ENCODE measurements around the gene CD101.

DNA sequence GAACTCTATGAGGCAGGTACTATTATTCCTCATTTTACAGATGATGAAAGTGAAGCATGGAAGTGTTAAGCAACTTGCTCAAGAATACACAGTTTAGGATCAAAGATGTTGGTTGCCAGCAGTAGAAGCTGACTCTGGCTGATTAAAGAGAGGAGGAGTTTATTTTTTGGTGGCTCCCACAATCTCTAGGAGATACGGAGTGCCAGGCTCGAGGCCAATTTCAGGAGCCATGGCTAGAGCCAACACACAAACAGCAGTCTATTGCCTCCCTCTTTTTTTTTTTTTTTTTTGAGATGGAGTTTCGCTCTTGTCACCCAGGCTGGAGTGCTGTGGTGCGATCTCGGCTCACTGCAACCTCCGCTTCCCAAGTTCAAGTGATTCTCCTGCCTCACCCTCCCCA, 78.2 kb downstream of the CD101 start:
- TF ChIP-seq, protein P1, sequence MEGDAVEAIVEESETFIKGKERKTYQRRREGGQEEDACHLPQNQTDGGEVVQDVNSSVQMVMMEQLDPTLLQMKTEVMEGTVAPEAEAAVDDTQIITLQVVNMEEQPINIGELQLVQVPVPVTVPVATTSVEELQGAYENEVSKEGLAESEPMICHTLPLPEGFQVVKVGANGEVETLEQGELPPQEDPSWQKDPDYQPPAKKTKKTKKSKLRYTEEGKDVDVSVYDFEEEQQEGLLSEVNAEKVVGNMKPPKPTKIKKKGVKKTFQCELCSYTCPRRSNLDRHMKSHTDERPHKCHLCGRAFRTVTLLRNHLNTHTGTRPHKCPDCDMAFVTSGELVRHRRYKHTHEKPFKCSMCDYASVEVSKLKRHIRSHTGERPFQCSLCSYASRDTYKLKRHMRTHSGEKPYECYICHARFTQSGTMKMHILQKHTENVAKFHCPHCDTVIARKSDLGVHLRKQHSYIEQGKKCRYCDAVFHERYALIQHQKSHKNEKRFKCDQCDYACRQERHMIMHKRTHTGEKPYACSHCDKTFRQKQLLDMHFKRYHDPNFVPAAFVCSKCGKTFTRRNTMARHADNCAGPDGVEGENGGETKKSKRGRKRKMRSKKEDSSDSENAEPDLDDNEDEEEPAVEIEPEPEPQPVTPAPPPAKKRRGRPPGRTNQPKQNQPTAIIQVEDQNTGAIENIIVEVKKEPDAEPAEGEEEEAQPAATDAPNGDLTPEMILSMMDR (IDR thresholded peaks at IDR 0.05), result no peak
- TF ChIP-seq POLR2A (IDR thresholded peaks at IDR 0.05), result no peak

Measured in body of pancreas (tissue), 4 donors.